CD4-positive, alpha-beta T cell treated with Interferon alpha-2 for 1 hour (primary cell): ENCODE measurements around the gene KCNIP3.
A peak's percentile ranks its signal among the peaks of the same experiment; 100 is the strongest.

ENCODE experiments used
- DNase-seq, 2 donors: peaks; one replicate each; pipeline ENCODE4 v3.0.0-alpha.2; 2020 to 2022

The KCNIP3 gene

GRCh38 chr2:95330794-95331338 is 33.7 kb downstream of the KCNIP3 start:
- DNase-seq, result no peak

- no peak for DNase-seq
Observed at GRCh38 chr2:95331606-95332005, 34.5 kb downstream of the KCNIP3 start.

DNA sequence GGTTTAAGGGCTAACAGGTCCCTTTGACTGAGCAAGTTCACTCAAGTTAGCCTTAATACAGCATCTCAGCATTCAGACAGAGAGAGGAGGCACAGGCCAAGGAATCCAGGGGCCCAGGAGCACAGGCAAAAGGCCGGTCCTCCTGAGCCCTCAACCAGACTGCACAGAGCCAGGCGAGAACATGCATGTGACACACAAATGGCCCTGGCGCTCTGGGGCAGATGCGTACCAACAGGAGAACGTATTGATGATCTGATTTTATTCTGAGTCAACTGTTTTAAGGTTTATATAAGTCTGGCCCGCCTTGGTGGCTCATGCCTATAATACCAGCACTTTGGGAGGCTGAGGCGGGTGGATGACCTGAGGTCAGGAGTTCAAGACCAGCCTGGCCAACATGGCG is 34.9 kb downstream of the KCNIP3 start:
- DNase-seq, result no peak

DNA sequence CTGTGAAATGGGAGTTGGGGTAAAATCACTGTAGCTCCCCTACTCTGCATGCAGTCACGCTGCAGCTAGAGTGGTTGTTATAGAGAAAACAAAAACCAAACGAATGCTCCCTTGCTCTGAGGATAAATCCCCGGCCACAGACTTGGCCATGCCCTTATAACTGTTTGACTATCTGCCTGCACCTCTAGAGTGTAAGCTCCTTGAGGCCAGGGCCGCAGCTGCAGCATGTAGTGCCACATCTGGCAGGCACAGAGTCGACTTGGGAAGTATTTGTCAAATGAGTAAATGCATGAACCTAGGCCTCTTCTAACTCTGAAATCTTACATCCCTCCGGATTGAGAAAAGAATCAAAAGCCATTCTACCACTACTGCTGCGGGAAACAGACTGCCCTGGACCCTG is 35.9 kb downstream of the KCNIP3 start:
- no peak for DNase-seq

- no peak for DNase-seq
Observed at GRCh38 chr2:95333888-95334338, 36.8 kb downstream of the KCNIP3 start.

- DNase-seq, result no peak
Observed at GRCh38 chr2:95334916-95335641, 37.9 kb downstream of the KCNIP3 start.

- no peak for DNase-seq
Observed at GRCh38 chr2:95336406-95336805, 39.3 kb downstream of the KCNIP3 start.

DNA sequence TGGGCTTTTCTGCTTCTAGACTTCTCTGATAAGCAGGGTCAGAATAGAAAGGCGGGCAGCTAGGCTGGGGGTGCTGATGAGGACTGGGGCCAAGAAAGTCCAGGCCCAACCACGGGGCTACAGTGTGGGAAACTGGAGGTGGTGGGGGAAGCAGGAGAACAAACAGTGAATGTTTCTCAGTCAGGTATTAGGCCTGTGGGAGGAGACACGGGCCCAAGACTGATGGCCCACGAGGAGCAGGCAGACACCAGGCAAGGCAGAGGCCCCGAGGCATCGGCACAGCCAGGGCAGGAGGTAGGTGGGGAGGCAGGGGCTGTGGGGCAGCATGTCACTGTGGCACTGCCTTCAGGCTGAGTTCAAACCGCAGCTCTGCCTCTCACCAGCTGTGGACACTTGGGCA is 40.7 kb downstream of the KCNIP3 start:
- DNase-seq, result no peak

- no peak for DNase-seq
Observed at GRCh38 chr2:95342556-95343320, 45.6 kb downstream of the KCNIP3 start.

- DNase-seq, result no peak
Observed at GRCh38 chr2:95343429-95344214, 46.5 kb downstream of the KCNIP3 start.

GRCh38 chr2:95344215-95344583 is 47.1 kb downstream of the KCNIP3 start:
- no peak for DNase-seq

DNA sequence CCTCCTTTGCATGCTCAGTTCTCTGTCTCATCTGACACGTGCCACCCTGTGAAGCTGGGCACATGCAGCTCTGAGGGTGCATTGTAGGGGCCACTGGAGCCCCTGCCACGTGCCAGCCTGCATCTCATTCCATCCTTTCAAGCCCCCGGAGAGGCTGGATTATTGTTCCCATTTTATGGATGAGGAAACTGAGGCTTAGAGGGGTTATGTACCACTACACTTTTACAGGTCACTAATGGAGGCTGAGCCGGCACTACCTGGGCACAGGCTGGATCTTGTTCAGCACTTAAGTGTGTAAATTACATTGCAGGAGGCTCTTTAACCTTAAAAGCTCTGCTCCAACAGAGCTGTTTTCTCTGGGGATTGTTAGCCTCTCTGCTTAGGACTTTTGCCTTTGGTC is 47.5 kb downstream of the KCNIP3 start:
- no peak for DNase-seq

GRCh38 chr2:95345081-95345562 is 48.0 kb downstream of the KCNIP3 start:
- no peak for DNase-seq

GRCh38 chr2:95345563-95346230 is 48.5 kb downstream of the KCNIP3 start:
- peak; percentile 20 to 42 for DNase-seq

DNA sequence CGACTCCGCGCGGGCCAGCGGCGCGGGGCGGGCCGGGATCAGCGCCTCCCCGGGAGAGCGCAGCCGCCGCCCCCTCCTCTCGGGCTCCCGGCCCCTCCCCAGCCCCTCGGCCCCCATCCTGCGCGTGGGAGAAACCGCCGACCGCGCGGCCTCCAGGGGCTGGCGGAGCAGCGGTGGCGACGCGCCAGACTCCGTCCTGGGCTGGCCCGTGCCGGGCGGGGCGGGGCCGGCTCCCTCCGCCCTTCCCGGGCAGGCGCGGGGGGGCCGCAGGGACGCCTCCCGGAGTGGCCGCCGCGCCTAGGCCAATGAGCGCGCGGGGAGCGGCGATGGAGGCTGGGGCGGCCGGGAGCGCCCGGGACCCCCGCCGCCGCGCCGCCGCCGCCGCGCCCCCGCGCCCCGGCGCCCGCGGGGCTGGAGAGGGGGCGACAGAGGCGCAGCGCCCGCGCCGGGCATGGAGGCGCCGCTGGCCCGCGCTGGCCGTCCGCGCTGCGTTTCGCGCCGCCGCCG is 49.1 kb downstream of the KCNIP3 start:
- DNase-seq, result no peak

GRCh38 chr2:95346738-95347671 is 49.9 kb downstream of the KCNIP3 start:
- DNase-seq, result no peak

DNA sequence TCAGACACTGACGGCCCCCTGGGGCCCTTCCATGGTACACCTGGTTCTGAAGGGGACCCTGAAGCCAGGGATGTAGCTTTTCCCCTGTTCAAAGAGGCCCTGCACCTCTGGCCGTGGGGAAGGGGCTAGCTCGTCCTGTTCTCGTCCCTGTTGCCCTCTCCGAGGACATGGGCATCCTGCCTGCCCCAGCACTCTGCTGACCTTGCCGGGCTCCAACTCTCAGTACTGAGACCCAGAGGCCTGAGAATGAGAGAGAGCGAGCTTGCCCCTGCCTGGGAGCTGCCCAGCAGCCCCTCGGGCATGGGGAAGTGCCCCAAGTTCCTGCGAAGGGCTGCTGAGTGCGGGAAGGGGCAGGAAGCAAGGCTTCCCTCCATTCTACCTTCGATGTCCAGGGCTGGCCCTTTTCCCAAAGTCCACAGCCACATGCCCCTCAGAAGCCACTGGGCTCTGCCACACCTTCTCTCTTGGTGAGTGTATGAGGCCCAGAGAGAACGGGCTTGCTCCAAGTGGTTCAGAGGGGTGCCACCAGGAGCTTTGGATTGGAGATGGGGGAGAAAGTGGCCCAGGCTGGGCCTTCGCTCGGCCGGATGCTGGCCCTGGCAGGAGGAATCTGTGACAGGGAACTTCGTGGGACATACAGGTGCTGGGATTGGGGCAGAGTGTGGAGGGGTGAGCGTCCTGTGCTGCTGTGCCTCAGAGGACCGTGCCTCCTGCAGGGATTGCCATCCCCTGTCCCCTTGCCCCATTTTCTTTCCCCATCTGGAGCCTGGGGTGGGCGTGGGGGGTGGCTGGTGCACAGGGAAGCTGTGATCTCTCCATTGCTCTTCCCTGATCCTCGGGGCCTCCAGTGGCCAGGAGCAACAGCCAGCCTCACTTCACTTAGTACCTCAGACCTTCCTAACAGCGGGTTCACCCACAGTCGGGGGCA is 50.8 kb downstream of the KCNIP3 start:
- no peak for DNase-seq

GRCh38 chr2:95348609-95349567 is 51.7 kb downstream of the KCNIP3 start:
- DNase-seq, result no peak
